Measurements from ENCODE around the gene TGFBR2.

Gene TGFBR2

GRCh38 chr3:30587904-30588303 is 18.5 kb upstream of the TGFBR2 start:
- DNase-seq (ENCODE audit: low spot score), result no peak
- TF ChIP-seq, protein P1, sequence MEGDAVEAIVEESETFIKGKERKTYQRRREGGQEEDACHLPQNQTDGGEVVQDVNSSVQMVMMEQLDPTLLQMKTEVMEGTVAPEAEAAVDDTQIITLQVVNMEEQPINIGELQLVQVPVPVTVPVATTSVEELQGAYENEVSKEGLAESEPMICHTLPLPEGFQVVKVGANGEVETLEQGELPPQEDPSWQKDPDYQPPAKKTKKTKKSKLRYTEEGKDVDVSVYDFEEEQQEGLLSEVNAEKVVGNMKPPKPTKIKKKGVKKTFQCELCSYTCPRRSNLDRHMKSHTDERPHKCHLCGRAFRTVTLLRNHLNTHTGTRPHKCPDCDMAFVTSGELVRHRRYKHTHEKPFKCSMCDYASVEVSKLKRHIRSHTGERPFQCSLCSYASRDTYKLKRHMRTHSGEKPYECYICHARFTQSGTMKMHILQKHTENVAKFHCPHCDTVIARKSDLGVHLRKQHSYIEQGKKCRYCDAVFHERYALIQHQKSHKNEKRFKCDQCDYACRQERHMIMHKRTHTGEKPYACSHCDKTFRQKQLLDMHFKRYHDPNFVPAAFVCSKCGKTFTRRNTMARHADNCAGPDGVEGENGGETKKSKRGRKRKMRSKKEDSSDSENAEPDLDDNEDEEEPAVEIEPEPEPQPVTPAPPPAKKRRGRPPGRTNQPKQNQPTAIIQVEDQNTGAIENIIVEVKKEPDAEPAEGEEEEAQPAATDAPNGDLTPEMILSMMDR (IDR thresholded peaks at IDR 0.05; ENCODE audit: extremely low read depth, missing control alignments), result no peak

DNA sequence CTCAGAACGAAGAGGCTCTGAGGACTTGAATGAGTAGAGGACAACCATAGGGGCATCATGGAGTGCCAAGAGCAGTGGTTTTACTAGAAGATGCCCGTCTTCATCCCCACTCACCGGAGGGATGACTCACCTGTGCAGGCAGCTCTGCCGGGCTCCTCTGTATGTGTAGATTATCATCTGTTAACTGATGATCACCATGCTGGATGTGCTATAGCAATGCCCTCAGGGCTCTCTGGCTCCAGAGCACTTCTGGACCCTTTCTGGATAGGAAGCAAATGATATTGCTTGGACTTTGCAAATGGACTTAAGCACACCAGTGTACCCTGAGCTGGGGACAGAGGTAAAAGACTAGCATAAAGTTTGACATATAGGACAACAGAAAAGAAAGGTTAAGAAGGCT is 10.2 kb upstream of the TGFBR2 start:
- DNase-seq (ENCODE audit: low spot score), result no peak
- TF ChIP-seq, protein P1 (IDR thresholded peaks at IDR 0.05; ENCODE audit: extremely low read depth, missing control alignments), result no peak

- TF ChIP-seq, protein P1 (IDR thresholded peaks at IDR 0.05; ENCODE audit: extremely low read depth, missing control alignments), result no peak
- no peak for DNase-seq (ENCODE audit: low spot score)
Measured at GRCh38 chr3:30597131-30597768, 9.2 kb upstream of the TGFBR2 start.

- DNase-seq (ENCODE audit: low spot score), result no peak
- TF ChIP-seq, protein P1 (IDR thresholded peaks at IDR 0.05; ENCODE audit: extremely low read depth, missing control alignments), result no peak
Measured at GRCh38 chr3:30597769-30598134, 8.6 kb upstream of the TGFBR2 start.

DNA sequence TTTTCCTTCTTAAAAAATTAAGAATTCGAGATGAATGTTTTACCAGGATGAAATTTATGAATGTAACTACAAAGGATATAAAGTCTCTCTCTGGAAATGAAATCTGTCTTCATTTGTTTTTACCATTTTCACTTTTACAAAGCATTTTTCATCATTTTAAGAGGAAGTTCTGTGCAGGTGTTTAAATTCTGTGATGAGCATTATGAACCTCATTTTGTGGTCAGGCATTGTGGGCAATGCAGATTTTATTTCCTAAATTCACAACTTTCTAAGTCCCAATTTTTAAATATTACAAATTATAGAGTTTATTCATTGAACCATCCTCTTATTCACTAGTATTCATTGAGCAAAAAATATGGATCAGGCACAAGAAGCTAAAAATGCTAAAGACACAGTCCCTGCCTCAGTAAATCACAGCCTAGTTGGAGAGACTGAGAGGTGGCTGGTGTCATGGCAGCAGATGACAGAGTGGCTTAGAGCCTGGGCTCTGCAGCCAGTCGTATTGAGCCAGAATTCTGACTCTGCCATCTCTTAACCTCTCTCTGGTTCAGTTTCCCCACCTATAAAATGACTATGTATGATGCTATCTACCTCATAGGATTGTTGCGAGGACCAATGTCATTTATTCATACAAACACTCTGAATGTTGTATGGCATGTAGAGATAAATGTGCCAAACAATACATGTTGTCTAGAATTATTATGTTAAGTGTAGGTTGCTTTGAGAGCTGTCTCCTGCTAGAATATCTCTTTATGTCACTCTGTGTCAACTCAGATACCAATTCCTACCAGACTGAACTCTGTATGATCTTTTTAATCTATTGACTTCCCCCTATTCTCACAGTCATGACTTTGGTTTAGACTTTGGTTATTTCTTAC is 7.5 kb upstream of the TGFBR2 start:
- TF ChIP-seq, protein P1 (IDR thresholded peaks at IDR 0.05; ENCODE audit: extremely low read depth, missing control alignments), result no peak
- DNase-seq (ENCODE audit: low spot score), result no peak

DNA sequence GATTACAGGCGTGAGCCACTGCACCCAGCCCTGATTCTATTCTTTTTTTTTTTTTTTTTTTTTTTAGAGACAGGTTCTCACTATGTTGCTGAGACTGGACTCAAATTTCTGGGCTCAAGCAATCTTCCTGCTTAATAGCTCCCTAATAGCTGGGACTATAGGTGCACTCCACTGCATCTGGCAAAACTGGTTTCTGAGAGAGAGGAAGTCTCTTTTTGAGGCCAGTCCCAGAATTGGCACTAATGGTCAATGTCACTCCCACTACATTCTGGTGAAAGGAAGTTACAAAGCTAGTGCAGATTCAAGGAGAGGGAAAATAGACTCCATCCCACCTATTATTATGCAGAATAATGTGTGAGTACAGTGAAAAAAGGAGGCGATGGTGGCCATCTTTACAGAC is 5.8 kb upstream of the TGFBR2 start:
- no peak for DNase-seq (ENCODE audit: low spot score)
- TF ChIP-seq, protein P1 (IDR thresholded peaks at IDR 0.05; ENCODE audit: extremely low read depth, missing control alignments), result no peak

- TF ChIP-seq, protein P1 (IDR thresholded peaks at IDR 0.05; ENCODE audit: extremely low read depth, missing control alignments), result no peak
- peak; percentile 36 for DNase-seq (ENCODE audit: low spot score)
Measured at GRCh38 chr3:30602946-30603345, 3.5 kb upstream of the TGFBR2 start.
